Trophoblast cell (in vitro differentiated cells and primary cell): ENCODE data around the gene PYGO1.

Experiments used
- DNase-seq, 2 donors: peaks; one replicate each; pipeline ENCODE4 v3.0.0-alpha.2; 2016
- H2AFZ ChIP-seq: 2 replicates; pipeline ENCODE4 v1.6.1; 2013; ENCODE audit warnings: low read length, moderate library complexity, mild to moderate bottlenecking; ENCODE audit not compliant: insufficient read depth, poor library complexity
- H2AK5ac ChIP-seq: 2 replicates; pipeline ENCODE4 v1.6.1; 2013; ENCODE audit warnings: mild to moderate bottlenecking, low read length
- H2BK120ac ChIP-seq: 2 replicates; pipeline ENCODE4 v1.6.1; 2013; ENCODE audit warnings: low read length, mild to moderate bottlenecking, moderate library complexity; ENCODE audit not compliant: insufficient read depth, poor library complexity
- H2BK12ac ChIP-seq: 2 replicates; pipeline ENCODE4 v1.6.1; 2013; ENCODE audit warnings: mild to moderate bottlenecking, low read length, moderate library complexity
- H2BK5ac ChIP-seq: 2 replicates; pipeline ENCODE4 v1.6.1; 2013; ENCODE audit warnings: low read length, low read depth, moderate library complexity, mild to moderate bottlenecking; ENCODE audit not compliant: poor library complexity
- H3K14ac ChIP-seq: 2 replicates; pipeline ENCODE4 v1.6.1; 2013; ENCODE audit warnings: mild to moderate bottlenecking, low read length
- H3K18ac ChIP-seq: 2 replicates; pipeline ENCODE4 v1.6.1; 2013; ENCODE audit warnings: mild to moderate bottlenecking, low read length
- H3K23ac ChIP-seq: 2 replicates; pipeline ENCODE4 v1.6.1; 2013; ENCODE audit warnings: low read length
- H3K27ac ChIP-seq: 2 replicates; pipeline ENCODE4 v1.5.1; 2013; ENCODE audit warnings: low read depth, mild to moderate bottlenecking, inconsistent platforms, low read length, moderate library complexity
- H3K27me3 ChIP-seq: 2 replicates; pipeline ENCODE4 v1.6.1; 2013; ENCODE audit warnings: inconsistent platforms, mild to moderate bottlenecking, low read length, moderate library complexity; ENCODE audit not compliant: insufficient read depth
- H3K36me3 ChIP-seq, 2 experiments: 1 replicate in 1 of 2; 2 replicates in 1 of 2; pipeline ENCODE4 v1.6.1; 2013; ENCODE audit warnings: low read length in 2 of 2, mild to moderate bottlenecking in 2 of 2, moderate library complexity in 1 of 2; ENCODE audit not compliant: insufficient read depth in 2 of 2, control insufficient read depth in 1 of 2
- H3K4ac ChIP-seq: 2 replicates; pipeline ENCODE4 v1.6.1; 2013; ENCODE audit warnings: low read depth, mild to moderate bottlenecking, low read length, moderate library complexity
- H3K4me1 ChIP-seq, 2 experiments: 1 replicate in 1 of 2; 2 replicates in 1 of 2; pipeline ENCODE4 v1.6.1; 2013; ENCODE audit warnings: low read length in 2 of 2, mild to moderate bottlenecking in 2 of 2, moderate library complexity in 1 of 2; ENCODE audit not compliant: insufficient read depth in 2 of 2, control insufficient read depth in 1 of 2
- H3K4me2 ChIP-seq: 2 replicates; pipeline ENCODE4 v1.6.1; 2013; ENCODE audit warnings: inconsistent platforms, mild to moderate bottlenecking, low read length, moderate library complexity
- H3K4me3 ChIP-seq: 2 replicates; pipeline ENCODE4 v1.5.1; 2013; ENCODE audit warnings: mild to moderate bottlenecking, low read depth, low read length, inconsistent platforms
- H3K79me1 ChIP-seq: one replicate; pipeline ENCODE4 v1.6.1; 2013; ENCODE audit warnings: low read length
- H3K79me2 ChIP-seq: 2 replicates; pipeline ENCODE4 v1.6.1; 2013; ENCODE audit warnings: low read length, mild to moderate bottlenecking; ENCODE audit not compliant: control insufficient read depth, insufficient read depth, poor library complexity
- H3K9ac ChIP-seq: 2 replicates; pipeline ENCODE4 v1.6.1; 2013; ENCODE audit warnings: mild to moderate bottlenecking, low read length
- H3K9me3 ChIP-seq: 2 replicates; pipeline ENCODE4 v1.6.1; 2013; ENCODE audit warnings: low read depth, mild to moderate bottlenecking, control low read depth, inconsistent platforms, low read length; ENCODE audit not compliant: insufficient read depth
- H4K12ac ChIP-seq: 2 replicates; pipeline ENCODE4 v1.6.1; 2013; ENCODE audit warnings: low read depth, mild to moderate bottlenecking, low read length, moderate library complexity
- H4K8ac ChIP-seq: 2 replicates; pipeline ENCODE4 v1.6.1; 2013; ENCODE audit warnings: low read depth, mild to moderate bottlenecking, low read length, moderate library complexity
- H4K91ac ChIP-seq: one replicate; pipeline ENCODE4 v1.6.1; 2013; ENCODE audit warnings: low read depth, mild to moderate bottlenecking, low read length, moderate library complexity
- WGBS: extraction: QIAGEN DNeasy Blood & Tissue Kit; methylation state at CpG from one replicate; pipeline ENCODE4 v1.1.7; 2013; ENCODE audit warnings: missing lambda C conversion rate; ENCODE audit not compliant: insufficient read length, insufficient coverage; ENCODE audit errors: extremely low coverage; 5-methylcytosine and 5-hydroxymethylcytosine counted together

Gene PYGO1

DNA sequence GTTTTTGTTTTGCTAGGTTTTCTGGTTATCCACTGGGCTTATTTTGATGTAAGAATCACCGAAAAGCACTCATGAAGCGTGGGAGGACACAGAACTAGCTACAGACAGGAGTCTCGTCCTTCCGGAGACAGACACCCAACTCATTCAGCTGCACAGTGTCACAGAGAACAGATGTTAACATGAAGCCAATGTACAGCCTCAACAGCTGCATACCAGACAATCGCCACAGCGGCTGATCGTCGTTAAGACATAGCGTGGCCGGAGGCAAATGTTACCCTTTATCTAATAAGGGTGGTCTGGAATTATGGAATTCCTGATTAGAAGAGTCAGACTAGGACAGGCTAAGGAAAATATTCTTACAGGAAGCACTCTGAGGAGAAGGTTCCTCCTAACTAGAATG is 1.1 kb upstream of the PYGO1 start:
- Histone ChIP-seq H4K12ac (no peak overlapping the region), H2AFZ (no peak overlapping the region), H3K79me2 (peaks cover 4% of the 10 kb centered on the region), H3K9me3 (no peaks in the 10 kb centered on the region), H3K4me1 (peaks cover 3 to 4% of the 10 kb centered on the region in 2 experiments), H2BK5ac (no peak overlapping the region), H3K4me3 (no peak overlapping the region), H2BK120ac (no peak overlapping the region), H3K4ac (no peak overlapping the region), H3K9ac (no peak overlapping the region), H4K8ac (no peak overlapping the region), H3K4me2 (no peak overlapping the region), H3K27ac (no peak overlapping the region), H2BK12ac (no peak overlapping the region), H3K36me3 (no peaks in the 10 kb centered on the region), H3K23ac (no peak overlapping the region), H3K27me3 (peaks cover 14% of the 10 kb centered on the region), H3K18ac (no peak overlapping the region), H3K79me1 (peaks cover 8% of the 10 kb centered on the region), H3K14ac (no peak overlapping the region), H2AK5ac (no peak overlapping the region), H4K91ac (no peak overlapping the region)
- no CpG with 5 or more reads among the region's 10 CpGs for WGBS
- peak; percentile 71 to 87 for DNase-seq

DNA sequence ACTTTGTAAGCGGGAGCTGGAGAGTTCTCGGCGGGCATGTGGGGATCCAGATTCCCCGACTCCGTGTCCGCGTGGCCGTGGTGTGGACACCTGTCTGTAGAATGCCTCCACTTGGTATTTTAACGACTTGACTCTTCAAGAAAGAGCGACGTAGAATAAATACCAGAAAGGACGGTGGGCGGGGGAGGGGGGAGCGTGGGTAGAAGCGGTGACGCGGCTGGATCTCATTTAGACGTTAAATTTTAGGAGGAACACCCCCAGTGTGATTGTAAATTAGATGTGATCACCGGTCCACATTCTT is 620 bp upstream of the PYGO1 start:
- peak overlapping the region; percentile 77 for H4K91ac ChIP-seq
- peak overlapping the region; percentile 92 for H3K14ac ChIP-seq
- H2BK5ac ChIP-seq: peak overlapping the region; percentile 68
- H3K23ac ChIP-seq: no peak overlapping the region
- H3K4ac ChIP-seq: peak overlapping the region; percentile 56
- peak overlapping the region; percentile 66 for H3K4me3 ChIP-seq
- peak overlapping the region; percentile 19 for H3K9ac ChIP-seq
- peaks cover 4% of the 10 kb centered on the region for H3K79me2 ChIP-seq
- peak overlapping the region; percentile 60 for H2BK120ac ChIP-seq
- H3K27me3 ChIP-seq: peaks cover 14% of the 10 kb centered on the region
- H3K4me2 ChIP-seq: peak overlapping the region; percentile 74
- no peaks in the 10 kb centered on the region for H3K9me3 ChIP-seq
- H3K27ac ChIP-seq: peak overlapping the region; percentile 8
- H2BK12ac ChIP-seq: peak overlapping the region; percentile 84
- no CpG with 5 or more reads among the region's 19 CpGs for WGBS
- H4K8ac ChIP-seq: peak overlapping the region; percentile 72
- peak overlapping the region; percentile 97 for H2AFZ ChIP-seq
- H2AK5ac ChIP-seq: no peak overlapping the region
- DNase-seq: peak; percentile 39 to 47
- H3K36me3 ChIP-seq: no peaks in the 10 kb centered on the region
- H3K79me1 ChIP-seq: peaks cover 8% of the 10 kb centered on the region
- H3K18ac ChIP-seq: peak overlapping the region; percentile 60
- H4K12ac ChIP-seq: peak overlapping the region; percentile 35
- H3K4me1 ChIP-seq: peaks cover 3 to 4% of the 10 kb centered on the region in 2 experiments

DNA sequence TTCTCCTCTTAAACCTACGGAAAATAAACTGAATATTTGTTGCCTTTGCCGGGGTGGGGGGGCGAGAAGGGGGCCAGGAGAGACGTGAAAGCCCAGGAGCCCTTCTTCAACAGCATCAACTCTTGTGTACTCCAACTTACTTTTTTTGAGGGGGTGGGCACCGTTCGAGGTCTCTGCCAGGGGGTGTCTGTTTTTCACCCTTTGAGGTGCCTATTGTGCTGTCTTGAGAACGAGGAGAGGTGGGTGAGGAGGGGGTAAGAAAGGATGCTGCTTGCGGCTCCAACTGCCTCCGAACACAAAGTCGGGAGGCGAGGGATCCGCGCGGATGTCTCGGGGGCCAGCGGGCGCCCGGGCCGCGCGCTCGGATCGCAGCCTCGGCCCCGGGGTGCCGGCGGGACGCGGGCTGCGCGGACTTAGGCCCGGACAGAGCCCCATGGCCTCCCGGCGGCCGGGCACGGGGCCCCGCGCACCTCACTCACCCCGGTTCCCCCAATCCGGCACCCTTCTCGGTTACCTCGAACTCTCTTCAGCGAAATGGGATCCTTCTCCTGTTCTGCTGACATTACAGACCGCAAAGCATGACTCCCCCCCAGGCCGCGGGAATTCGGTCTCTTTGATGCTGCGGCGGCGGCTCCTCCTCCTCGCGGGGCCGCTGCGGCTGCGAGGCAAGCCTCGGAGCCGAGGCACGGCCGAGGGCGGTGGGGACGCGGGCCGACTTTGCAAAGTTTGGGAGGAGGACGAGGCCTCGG is 650 bp downstream of the PYGO1 start:
- peak overlapping the region; percentile 81 for H3K18ac ChIP-seq
- peaks cover 14% of the 10 kb centered on the region for H3K27me3 ChIP-seq
- peak in 1 of 2 donors; percentile 46 for DNase-seq
- H3K4me3 ChIP-seq: peak overlapping the region; percentile 66
- H4K91ac ChIP-seq: peak overlapping the region; percentile 57
- H3K14ac ChIP-seq: peak overlapping the region; percentile 59
- peak overlapping the region; percentile 95 for H2AFZ ChIP-seq
- peaks cover 8% of the 10 kb centered on the region for H3K79me1 ChIP-seq
- peak overlapping the region; percentile 79 for H4K8ac ChIP-seq
- no peaks in the 10 kb centered on the region for H3K36me3 ChIP-seq
- H3K9me3 ChIP-seq: no peaks in the 10 kb centered on the region
- no peak overlapping the region for H3K23ac ChIP-seq
- peaks cover 4% of the 10 kb centered on the region for H3K79me2 ChIP-seq
- no peak overlapping the region for H3K27ac ChIP-seq
- peak overlapping the region; percentile 23 for H2BK120ac ChIP-seq
- WGBS: no CpG with 5 or more reads among the region's 65 CpGs
- H3K9ac ChIP-seq: peak overlapping the region; percentile 53
- no peak overlapping the region for H2BK5ac ChIP-seq
- H2AK5ac ChIP-seq: no peak overlapping the region
- H3K4me1 ChIP-seq: peaks cover 3 to 4% of the 10 kb centered on the region in 2 experiments
- H3K4me2 ChIP-seq: peak overlapping the region; percentile 74
- H3K4ac ChIP-seq: no peak overlapping the region
- H4K12ac ChIP-seq: peak overlapping the region; percentile 81
- H2BK12ac ChIP-seq: peak overlapping the region; percentile 76

DNA sequence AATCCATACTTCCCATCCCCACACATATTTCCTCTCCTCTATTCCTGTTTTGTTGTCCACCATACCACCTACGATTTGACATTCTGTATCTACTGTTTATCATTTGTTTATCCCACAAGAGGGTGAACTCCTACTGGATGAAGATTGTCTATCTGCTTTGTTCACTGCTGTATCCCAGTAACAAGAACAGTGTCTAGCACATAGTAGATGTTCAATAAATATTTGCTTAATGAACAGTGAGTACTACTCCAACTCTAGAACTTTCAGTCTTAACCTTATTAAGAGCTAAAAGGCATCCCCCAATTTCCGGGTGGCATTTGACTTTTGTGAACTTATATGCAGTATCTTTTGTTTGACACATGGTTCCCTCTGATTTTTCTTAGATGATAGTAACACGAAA is 1.3 kb downstream of the PYGO1 start:
- Histone ChIP-seq H3K79me2 (peaks cover 4% of the 10 kb centered on the region), H3K36me3 (no peaks in the 10 kb centered on the region), H3K4me2 (peak overlapping the region; percentile 15), H3K4me3 (no peak overlapping the region), H3K4ac (no peak overlapping the region), H3K23ac (no peak overlapping the region), H4K8ac (no peak overlapping the region), H2AK5ac (no peak overlapping the region), H3K14ac (no peak overlapping the region), H2BK12ac (no peak overlapping the region), H3K9ac (no peak overlapping the region), H3K4me1 (peaks cover 3 to 4% of the 10 kb centered on the region in 2 experiments), H2BK120ac (no peak overlapping the region), H3K18ac (no peak overlapping the region), H3K9me3 (no peaks in the 10 kb centered on the region), H4K91ac (no peak overlapping the region), H3K79me1 (peaks cover 8% of the 10 kb centered on the region), H4K12ac (no peak overlapping the region), H3K27ac (no peak overlapping the region), H2AFZ (no peak overlapping the region), H3K27me3 (peaks cover 14% of the 10 kb centered on the region), H2BK5ac (no peak overlapping the region)
- WGBS: 100% methylated on average over 1 of the region's 3 CpGs
- DNase-seq: no peak
